Epithelial cell of proximal tubule (primary cell): ENCODE measurements around the gene INPP5D. TPM values are rescaled to one million over a fixed set of nuclear protein-coding genes. Genes with fewer than 3 reads are reported as not detected.
A peak's percentile ranks its signal among the peaks of the same experiment; 100 is the strongest.
"Not testable (repeated sequence)": the region's sequence is repeated elsewhere in the genome, so short reads cannot be mapped to it uniquely, and the experiment has no call there.

Source experiments
- DNase-seq: peaks from one replicate; pipeline ENCODE4 v3.0.0-alpha.2; 2011; ENCODE audit warnings: low read depth
- H3K4me3 ChIP-seq: 2 replicates; pipeline ENCODE4 v1.5.1; 2011; ENCODE audit warnings: low read depth, mild to moderate bottlenecking, low read length
- total RNA-seq: library from RNA; depleted of rRNA; stranded (reverse); fragments of >200 nt; gene quantifications from 2 replicates; pipeline ENCODE4 v1.2.3, GENCODE V29; 2015
- TF ChIP-seq, protein P1 (sequence below): conservative IDR thresholded peaks from 2 replicates; pipeline ENCODE4 v1.5.1; 2012; ENCODE audit warnings: low read depth, mild to moderate bottlenecking, low read length

INPP5D gene
- total RNA-seq, 1 donor from 2014 or later: 1.8 TPM

DNA sequence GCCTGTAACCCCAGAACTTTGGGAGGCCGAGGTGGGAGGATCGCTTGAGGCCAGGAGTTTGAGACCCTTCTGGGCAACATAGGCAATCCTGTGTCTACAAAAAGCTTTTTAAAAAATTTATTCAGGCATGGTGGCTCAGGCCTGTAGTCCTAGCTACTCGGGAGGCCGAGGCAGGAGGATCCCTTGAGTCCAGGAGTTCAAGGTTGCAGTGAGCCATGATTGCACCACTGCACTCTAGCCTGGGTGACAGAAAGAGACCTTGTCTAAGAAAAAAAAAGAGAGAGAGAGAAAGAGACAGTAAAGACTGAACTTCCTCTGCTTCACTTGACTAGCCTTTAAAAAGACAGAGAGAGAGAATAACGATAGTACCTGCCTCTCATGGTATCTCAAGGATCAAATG lies 62.4 kb downstream of the INPP5D start:
- H3K4me3 ChIP-seq: no peak overlapping the region
- DNase-seq: no peak
- TF ChIP-seq, protein P1, sequence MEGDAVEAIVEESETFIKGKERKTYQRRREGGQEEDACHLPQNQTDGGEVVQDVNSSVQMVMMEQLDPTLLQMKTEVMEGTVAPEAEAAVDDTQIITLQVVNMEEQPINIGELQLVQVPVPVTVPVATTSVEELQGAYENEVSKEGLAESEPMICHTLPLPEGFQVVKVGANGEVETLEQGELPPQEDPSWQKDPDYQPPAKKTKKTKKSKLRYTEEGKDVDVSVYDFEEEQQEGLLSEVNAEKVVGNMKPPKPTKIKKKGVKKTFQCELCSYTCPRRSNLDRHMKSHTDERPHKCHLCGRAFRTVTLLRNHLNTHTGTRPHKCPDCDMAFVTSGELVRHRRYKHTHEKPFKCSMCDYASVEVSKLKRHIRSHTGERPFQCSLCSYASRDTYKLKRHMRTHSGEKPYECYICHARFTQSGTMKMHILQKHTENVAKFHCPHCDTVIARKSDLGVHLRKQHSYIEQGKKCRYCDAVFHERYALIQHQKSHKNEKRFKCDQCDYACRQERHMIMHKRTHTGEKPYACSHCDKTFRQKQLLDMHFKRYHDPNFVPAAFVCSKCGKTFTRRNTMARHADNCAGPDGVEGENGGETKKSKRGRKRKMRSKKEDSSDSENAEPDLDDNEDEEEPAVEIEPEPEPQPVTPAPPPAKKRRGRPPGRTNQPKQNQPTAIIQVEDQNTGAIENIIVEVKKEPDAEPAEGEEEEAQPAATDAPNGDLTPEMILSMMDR: no peak

DNA sequence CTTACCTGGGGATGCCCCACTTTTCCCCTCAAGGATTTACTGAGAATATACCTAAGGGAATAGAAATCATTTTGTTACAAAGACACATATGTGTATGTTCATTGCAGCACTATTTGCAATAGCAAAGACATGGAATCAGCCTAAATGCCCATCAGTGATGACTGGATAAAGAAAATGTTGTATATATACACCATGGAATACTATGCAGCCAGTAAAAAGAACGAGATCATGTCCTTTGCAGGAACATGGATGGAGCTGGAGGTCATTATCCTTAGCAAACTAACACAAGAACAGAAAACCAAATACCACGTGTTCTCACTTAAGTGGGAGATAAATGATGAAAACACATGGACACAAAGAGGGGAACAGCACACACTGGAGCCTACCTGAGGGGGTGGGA lies 63.4 kb downstream of the INPP5D start:
- not testable (repeated sequence) for DNase-seq, H3K4me3 ChIP-seq

DNA sequence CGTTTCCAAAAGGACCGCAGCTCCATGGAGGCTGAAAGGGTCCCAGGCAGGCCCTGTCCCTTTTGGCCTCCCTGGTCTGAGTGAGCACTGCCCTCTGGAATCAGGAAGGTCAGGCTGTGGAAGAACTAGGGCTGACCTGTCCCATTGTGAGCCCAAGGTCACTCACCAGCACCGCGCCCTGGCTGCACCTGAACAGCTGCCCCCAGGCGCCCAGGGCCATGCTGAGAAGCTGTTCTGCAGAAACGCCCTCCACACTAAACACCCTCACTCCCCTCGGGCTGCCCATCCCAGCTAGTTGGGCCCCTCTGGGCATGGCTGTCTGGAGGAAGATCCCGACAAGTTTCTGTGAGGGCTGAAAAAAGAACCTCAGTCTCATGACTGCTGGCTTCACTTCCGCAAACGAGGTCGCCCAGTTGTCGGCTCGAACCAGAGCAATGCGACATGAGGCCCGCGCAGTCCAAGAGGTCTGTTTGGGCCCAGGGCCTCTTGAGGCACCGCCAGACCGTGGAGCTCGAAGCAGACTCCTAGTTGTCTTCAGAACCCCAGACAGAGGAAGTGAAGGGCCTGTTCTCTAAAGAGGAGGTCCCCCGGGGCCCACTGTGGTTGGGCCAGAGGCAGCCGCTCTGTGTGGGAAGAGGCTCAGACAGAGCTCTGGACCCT lies 64.4 kb downstream of the INPP5D start:
- no peak for DNase-seq
- H3K4me3 ChIP-seq: no peak overlapping the region
- TF ChIP-seq, protein P1: no peak

DNA sequence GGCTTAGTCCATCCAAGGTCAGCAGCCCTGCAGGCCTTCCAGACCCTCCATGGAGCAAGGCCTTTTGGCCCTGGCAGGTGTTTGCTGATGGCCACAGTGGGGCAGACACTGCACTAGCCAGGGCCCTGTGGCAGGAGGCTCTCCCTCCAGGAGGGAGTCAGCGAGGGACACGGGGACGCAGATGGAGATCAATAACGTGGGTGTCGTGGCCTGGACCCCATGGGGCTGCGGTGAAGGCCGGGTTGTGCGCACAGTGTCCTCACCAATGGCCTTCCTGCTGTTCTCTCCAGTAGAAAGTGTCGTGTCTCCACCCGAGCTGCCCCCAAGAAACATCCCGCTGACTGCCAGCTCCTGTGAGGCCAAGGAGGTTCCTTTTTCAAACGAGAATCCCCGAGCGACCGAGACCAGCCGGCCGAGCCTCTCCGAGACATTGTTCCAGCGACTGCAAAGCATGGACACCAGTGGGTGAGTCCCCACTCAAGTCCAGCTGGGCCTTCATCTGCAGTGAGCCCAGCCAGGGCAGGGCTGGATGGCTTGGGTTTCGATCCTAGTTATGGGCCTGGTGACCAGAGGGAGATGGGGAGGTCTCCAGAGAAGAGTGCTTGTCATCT lies 65.4 kb downstream of the INPP5D start:
- TF ChIP-seq, protein P1: no peak
- no peak for DNase-seq
- no peak overlapping the region for H3K4me3 ChIP-seq

DNA sequence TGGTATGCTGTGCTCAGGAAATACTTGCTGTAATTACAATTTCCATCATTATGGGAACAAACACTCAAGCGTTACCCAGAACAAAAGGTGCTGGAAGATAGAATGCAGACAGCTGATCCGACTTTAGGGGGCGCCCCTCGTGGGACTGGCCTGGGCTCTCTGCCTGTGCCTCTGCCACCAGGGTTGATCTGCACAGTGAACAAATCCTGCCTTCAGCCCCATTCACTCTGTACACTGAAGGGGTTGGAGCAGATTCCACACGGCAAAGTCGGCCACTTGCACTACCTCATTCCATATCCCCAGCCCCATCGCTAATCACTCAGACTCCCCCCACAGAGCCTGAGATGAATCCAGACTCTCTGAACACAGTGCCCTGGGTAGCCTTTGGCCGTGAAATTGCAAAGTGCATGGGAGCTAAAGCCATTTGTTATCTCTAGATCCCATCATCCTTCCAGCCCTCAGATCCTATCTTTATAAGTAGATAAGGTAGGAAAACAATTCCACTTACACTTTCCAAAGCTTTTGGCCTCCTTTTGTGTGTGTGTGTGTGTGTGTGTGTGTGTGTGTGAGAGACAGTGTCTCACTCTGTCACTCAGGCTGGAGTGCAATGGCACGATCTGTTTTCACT lies 69.3 kb downstream of the INPP5D start:
- no peak overlapping the region for H3K4me3 ChIP-seq
- no peak for DNase-seq
- TF ChIP-seq, protein P1: peak; percentile 38

DNA sequence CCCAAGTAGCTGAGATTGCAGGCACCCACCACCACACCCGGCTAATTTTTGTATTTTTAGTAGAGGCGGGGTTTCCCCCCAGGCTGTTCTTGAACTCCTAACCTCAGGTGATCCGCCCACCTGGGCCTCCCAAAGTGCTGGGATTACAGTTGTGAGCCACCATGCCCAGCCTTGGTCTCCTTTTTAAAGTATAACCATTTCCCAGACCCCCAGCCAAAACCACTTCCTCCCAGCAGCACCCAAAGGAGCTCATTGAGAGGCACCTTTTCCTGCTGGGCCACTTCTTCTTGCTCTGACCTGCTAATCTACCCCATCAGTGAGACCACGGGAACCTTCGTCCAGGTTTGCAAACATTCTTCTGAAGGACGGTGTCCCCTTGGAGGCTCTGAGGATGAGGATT lies 69.9 kb downstream of the INPP5D start:
- H3K4me3 ChIP-seq: no peak overlapping the region
- no peak for DNase-seq
- TF ChIP-seq, protein P1: no peak

DNA sequence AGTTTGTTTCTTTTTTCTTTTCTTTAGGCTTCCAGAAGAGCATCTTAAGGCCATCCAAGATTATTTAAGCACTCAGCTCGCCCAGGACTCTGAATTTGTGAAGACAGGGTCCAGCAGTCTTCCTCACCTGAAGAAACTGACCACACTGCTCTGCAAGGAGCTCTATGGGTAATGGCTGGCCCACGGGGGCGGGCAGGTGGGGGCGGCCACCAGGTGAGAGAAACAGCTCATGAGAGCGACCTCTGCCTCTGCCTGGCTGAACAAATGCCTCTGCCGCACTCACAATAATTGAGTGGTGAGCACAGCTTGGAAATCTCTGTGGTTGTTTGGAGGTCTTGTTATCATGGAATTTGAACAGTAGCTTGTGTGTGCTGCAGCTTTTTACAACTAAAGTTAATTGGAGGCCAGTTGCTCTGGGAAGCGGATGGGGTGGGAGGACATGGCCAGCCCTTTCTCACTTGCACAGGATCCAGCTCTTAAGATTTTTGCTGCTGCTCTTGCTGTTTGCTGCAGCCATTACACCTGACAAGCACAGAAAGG lies 70.4 kb downstream of the INPP5D start:
- no peak for DNase-seq
- no peak overlapping the region for H3K4me3 ChIP-seq
- TF ChIP-seq, protein P1: no peak
